ENCODE measurements around the gene NTM.

DNA sequence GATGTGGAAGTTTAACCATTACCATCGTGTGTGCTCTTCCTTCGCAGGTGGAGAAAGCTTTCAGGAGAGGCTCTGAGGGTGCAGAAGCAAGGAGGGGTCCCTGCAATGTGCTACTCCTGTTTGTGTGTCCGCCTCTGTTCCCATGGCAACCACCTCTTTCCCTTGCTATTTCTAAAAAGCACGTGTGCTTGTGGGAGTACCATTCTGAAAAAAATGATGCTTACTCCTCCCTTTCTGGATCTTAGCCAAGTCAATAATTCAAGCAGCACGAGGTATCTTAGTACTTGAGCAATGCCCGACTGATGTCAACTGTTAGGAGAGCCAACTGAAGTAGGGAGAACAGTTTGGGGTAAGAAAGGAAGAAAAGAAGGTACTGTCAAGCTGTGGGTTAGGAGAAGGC is 628.7 kb downstream of the NTM start:
- TF ChIP-seq POLR2A (IDR thresholded peaks at IDR 0.05) = no peak
- TF ChIP-seq, protein P1, sequence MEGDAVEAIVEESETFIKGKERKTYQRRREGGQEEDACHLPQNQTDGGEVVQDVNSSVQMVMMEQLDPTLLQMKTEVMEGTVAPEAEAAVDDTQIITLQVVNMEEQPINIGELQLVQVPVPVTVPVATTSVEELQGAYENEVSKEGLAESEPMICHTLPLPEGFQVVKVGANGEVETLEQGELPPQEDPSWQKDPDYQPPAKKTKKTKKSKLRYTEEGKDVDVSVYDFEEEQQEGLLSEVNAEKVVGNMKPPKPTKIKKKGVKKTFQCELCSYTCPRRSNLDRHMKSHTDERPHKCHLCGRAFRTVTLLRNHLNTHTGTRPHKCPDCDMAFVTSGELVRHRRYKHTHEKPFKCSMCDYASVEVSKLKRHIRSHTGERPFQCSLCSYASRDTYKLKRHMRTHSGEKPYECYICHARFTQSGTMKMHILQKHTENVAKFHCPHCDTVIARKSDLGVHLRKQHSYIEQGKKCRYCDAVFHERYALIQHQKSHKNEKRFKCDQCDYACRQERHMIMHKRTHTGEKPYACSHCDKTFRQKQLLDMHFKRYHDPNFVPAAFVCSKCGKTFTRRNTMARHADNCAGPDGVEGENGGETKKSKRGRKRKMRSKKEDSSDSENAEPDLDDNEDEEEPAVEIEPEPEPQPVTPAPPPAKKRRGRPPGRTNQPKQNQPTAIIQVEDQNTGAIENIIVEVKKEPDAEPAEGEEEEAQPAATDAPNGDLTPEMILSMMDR (IDR thresholded peaks at IDR 0.05 in 8 of 11, conservative IDR thresholded peaks at IDR 0.05 in 3 of 11) = no peak
- TF ChIP-seq POLR2AphosphoS5 (IDR thresholded peaks at IDR 0.05) = no peak

Measured in spleen (tissue), 7 donors.